ENCODE measurements around the gene KPNB1.

Gene KPNB1

GRCh38 chr17:47733047-47733673 is 83.4 kb downstream of the KPNB1 start, which contains the start of gene TBX21:
TSS of gene TBX21 (plus strand) at chr17:47733236. CDS start at chr17:47733455, 219 bp downstream.
- peak; percentile 74 for DNase-seq

GRCh38 chr17:47733674-47734410 is 84.1 kb downstream of the KPNB1 start:
- no peak for DNase-seq

- no peak for DNase-seq
Observed at GRCh38 chr17:47735139-47735464, 85.4 kb downstream of the KPNB1 start.

All from inflammatory macrophage treated with lipopolysaccharide for 4 hours (primary cell).